HL-60/S4 treated with retinoic acid at 250 ng/mL for 4 days and 3 days (cell line): ENCODE measurements around the gene FCHO1.

Source experiments
- in situ Hi-C: fragments of 300-500 bp; cut with MboI; formaldehyde crosslinking; loops from 2 replicates; pipeline ENCODE4 v1.7.0; 2022; ENCODE audit warnings: low sequenced_read_pairs

Gene FCHO1, protein sequence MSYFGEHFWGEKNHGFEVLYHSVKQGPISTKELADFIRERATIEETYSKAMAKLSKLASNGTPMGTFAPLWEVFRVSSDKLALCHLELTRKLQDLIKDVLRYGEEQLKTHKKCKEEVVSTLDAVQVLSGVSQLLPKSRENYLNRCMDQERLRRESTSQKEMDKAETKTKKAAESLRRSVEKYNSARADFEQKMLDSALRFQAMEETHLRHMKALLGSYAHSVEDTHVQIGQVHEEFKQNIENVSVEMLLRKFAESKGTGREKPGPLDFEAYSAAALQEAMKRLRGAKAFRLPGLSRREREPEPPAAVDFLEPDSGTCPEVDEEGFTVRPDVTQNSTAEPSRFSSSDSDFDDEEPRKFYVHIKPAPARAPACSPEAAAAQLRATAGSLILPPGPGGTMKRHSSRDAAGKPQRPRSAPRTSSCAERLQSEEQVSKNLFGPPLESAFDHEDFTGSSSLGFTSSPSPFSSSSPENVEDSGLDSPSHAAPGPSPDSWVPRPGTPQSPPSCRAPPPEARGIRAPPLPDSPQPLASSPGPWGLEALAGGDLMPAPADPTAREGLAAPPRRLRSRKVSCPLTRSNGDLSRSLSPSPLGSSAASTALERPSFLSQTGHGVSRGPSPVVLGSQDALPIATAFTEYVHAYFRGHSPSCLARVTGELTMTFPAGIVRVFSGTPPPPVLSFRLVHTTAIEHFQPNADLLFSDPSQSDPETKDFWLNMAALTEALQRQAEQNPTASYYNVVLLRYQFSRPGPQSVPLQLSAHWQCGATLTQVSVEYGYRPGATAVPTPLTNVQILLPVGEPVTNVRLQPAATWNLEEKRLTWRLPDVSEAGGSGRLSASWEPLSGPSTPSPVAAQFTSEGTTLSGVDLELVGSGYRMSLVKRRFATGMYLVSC

DNA sequence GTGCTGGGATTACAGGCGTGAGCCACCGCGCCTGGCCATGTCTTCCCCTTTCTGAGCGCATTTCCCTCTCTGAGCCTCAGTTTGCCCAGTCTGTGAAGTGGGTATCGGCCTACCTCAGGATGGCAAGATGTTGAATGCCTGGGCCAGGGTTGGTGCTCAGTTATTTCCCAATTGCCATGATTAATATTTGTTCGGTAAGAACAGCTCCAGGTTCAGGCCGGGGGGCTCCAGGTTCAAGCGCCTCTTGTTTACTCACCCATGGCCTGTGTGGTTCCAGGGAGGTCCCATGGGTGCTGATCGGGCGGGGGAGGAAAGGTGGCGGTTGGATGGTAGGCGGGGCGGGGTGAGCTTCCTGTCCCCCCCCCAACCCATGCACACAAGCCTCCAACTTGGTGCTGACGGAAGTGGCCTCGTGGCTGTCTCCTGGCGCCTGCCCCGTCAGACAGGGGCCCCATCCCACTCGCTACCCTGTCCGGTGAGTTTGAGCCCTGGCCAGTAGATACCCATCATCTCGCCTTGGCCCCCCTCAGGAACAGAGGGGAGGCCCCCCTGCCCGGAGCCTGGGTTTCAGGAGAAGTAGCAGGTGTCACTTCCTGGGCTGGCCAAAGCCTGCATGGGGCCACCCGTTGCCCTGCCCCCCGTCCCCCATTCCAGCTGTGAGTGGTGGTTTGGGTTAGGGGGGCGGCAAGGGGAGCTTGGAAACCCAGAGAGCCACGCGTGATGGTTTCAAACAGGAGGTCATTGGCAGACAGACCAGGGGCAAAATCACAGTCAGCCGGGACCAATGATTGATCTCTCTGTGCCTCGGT, at the start of gene FCHO1:
TSS of gene FCHO1 (plus strand) at position 375 of the 809 bp plus-strand sequence. CDS start 3,688 bp downstream, outside the sequence.
- in situ Hi-C loops = no loop called here

GRCh38 chr19:17703824-17704463, 47.3 kb upstream of the FCHO1 start:
- in situ Hi-C loops = no loop called here

GRCh38 chr19:17706750-17707181, 44.5 kb upstream of the FCHO1 start:
- in situ Hi-C loops = no loop called here

- in situ Hi-C loops = no loop called here
Measured at GRCh38 chr19:17711851-17712250, 39.4 kb upstream of the FCHO1 start.

DNA sequence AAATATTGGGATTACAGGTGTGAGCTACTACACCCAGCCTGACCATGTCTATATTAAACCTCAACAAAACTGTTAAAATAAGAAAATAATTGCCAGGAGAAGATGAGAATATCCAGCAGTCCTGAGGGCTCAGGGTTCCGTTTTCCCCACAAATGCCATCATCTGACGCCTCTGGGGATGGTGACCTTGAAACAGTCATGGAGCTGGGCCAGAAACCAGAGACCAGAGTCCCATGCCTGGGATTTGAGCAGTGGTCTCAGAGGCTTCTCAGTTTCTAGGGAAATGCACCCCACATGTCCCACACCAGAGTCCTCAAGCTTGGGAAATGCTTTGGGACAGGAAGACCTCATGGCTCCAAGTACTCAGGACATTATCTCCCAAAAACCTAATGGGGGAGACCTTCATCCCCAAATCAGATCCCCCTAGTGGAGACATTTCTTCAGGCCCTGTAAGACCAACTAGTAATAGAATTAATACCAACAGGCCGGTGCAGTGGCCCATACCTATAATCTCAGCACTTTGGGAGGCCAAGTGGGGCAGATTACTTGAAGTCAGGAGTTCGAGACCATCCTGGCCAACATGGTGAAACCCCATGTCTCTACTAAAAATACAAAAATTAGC, 34.9 kb upstream of the FCHO1 start:
- in situ Hi-C loops = no loop called here

GRCh38 chr19:17718550-17718946, 32.7 kb upstream of the FCHO1 start:
- in situ Hi-C loops = no loop called here

GRCh38 chr19:17718947-17719711, 32.1 kb upstream of the FCHO1 start, which contains the start of gene MAP1S:
Gene MAP1S (plus strand): TSS chr19:17719480. CDS start chr19:17719503, 23 bp downstream.
- in situ Hi-C loops = no loop called here

DNA sequence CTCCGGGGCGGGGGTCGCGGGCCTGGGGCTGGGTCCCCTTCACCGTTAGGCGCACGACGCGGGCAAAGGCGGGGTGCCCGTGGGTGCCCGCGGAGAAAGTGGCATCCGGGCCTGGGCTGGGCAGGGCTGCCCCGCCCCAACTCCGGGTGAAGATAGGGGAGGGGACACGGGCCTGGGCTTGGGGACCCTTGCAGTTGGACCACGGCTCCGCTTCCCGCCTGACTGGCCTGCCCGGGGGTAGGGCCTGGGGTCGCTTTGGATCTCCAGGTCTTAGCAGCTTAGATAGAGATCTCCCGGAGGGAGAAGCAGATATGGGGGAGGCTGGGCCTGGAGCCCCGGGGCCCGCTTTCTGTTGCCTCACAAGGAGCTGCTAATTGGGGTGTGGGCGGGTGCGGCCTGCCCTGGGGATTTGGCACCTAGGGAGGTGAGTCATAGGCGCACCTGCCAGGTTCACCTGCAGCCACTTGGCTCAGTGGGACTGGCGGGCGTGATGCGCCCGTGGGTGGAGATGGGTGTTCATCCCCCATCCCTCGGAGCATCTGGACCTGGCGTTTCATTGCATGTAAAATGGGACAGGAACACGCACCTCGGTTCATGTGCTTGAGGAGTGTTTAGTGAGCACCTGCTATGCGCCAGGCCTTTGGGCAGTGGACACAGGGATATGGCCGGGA, 31.4 kb upstream of the FCHO1 start:
- in situ Hi-C loops = loop anchor here (5.0 kb wide), 1 partner anchor 37 kb away; no protein-coding TSS in a partner anchor

DNA sequence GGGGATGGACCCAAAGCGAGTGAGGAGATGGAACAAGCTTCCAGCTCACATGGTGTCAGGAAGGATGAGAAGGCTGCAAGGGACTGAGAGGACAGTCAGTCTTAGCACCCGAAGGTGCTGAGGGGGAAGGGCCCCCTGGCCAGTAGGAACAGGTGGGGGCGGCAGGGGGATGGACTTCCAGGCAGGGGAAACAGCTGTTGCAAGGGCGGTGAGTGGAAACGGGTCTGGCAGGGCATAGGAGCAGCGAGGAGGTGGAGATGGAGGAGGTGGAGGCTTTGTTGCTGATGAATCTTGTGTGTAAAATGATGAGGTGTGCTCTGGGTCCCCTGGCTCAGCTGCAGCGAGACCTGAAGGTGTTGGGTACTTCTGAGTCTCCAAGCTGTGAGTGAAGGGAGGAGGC, 30.8 kb upstream of the FCHO1 start:
- in situ Hi-C loops = loop anchor here (5.0 kb wide), 1 partner anchor 37 kb away; no protein-coding TSS in a partner anchor

GRCh38 chr19:17721111-17721628, 30.1 kb upstream of the FCHO1 start:
- in situ Hi-C loops = loop anchor here (5.0 kb wide), 1 partner anchor 36 kb away; no protein-coding TSS in a partner anchor

GRCh38 chr19:17721821-17722220, 29.5 kb upstream of the FCHO1 start:
- in situ Hi-C loops = loop anchor here (5.0 kb wide), 1 partner anchor 35 kb away; no protein-coding TSS in a partner anchor

DNA sequence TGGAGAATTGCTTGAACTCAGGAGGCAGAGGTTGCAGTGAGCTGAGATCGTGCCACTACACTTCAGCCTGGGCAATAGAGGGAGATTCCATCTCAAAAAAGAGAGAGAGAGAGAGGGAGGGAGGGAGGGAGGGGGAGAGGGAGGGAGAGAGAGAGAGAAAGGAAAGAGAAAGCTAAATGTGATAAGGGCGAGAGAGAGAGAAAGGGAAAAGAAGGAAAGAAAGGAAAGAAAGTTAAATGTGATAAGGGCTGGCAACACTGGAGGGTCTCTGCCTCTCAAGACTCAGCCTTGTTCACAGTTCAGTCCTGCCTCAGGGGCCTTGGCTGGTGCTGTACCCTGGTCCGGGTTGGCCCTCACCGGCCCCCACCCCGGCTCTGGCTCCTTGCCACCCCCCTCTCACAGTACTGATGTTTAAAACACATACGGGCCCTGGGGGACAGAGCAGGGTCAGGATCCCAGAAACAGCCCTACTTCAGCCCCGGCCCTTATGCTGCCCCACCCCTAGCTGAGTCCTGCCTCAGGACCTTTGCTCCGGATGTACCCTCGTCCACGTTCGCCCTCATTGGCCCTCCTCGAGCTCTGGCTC, 28.5 kb upstream of the FCHO1 start:
- in situ Hi-C loops = loop anchor here (5.0 kb wide), 1 partner anchor 35 kb away; no protein-coding TSS in a partner anchor

- in situ Hi-C loops = loop anchor here (5.0 kb wide), 1 partner anchor 33 kb away; no protein-coding TSS in a partner anchor
Measured at GRCh38 chr19:17724655-17725054, 26.6 kb upstream of the FCHO1 start.

DNA sequence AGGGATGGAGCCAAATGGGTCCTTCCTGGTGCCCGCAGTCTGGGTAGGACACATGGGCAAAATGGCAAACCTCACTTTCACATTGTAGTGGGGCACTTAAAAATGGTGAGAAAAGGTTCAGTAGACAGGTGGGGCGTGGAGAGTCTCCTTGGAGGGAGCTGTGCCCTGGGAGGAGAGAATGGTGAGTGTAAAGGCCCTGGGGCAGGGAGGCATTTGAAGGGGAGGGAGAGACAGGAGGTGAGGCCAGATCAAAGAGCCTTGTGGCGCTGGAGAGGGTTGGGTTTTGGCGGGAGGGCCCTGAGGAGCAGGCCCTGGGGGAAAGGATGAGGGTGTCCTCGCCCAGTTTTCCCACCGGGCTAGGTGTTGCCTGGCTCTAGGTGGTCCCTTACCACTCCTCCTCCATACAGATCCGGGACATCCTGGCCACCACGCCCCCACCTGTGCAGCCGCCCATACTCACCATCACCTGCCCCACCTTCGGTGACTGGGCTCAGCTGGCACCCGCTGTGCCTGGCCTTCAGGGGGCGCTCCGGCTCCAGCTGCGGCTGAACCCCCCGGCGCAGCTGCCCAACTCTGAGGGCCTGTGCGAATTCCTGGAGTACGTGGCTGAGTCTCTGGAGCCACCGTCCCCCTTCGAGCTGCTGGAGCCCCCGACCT, 25.7 kb upstream of the FCHO1 start:
- in situ Hi-C loops = no loop called here

- in situ Hi-C loops = no loop called here
Measured at GRCh38 chr19:17726136-17726741, 25.0 kb upstream of the FCHO1 start.

DNA sequence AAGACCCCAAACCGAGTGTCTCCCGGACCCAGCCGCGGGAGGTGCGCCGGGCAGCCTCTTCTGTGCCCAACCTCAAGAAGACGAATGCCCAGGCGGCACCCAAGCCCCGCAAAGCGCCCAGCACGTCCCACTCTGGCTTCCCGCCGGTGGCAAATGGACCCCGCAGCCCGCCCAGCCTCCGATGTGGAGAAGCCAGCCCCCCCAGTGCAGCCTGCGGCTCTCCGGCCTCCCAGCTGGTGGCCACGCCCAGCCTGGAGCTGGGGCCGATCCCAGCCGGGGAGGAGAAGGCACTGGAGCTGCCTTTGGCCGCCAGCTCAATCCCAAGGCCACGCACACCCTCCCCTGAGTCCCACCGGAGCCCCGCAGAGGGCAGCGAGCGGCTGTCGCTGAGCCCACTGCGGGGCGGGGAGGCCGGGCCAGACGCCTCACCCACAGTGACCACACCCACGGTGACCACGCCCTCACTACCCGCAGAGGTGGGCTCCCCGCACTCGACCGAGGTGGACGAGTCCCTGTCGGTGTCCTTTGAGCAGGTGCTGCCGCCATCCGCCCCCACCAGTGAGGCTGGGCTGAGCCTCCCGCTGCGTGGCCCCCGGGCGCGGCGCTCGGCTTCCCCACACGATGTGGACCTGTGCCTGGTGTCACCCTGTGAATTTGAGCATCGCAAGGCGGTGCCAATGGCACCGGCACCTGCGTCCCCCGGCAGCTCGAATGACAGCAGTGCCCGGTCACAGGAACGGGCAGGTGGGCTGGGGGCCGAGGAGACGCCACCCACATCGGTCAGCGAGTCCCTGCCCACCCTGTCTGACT, 24.1 kb upstream of the FCHO1 start:
- in situ Hi-C loops = no loop called here
